Trophoblast cell (in vitro differentiated cells and primary cell): ENCODE results near the gene GRID1.

ENCODE experiments used
- DNase-seq, 2 donors: peaks; one replicate each; pipeline ENCODE4 v3.0.0-alpha.2; 2016
- H2AFZ ChIP-seq: 2 replicates; pipeline ENCODE4 v1.6.1; 2013; ENCODE audit warnings: low read length, moderate library complexity, mild to moderate bottlenecking; ENCODE audit not compliant: insufficient read depth, poor library complexity
- H2AK5ac ChIP-seq: 2 replicates; pipeline ENCODE4 v1.6.1; 2013; ENCODE audit warnings: mild to moderate bottlenecking, low read length
- H2BK120ac ChIP-seq: 2 replicates; pipeline ENCODE4 v1.6.1; 2013; ENCODE audit warnings: low read length, mild to moderate bottlenecking, moderate library complexity; ENCODE audit not compliant: insufficient read depth, poor library complexity
- H2BK12ac ChIP-seq: 2 replicates; pipeline ENCODE4 v1.6.1; 2013; ENCODE audit warnings: mild to moderate bottlenecking, low read length, moderate library complexity
- H2BK5ac ChIP-seq: 2 replicates; pipeline ENCODE4 v1.6.1; 2013; ENCODE audit warnings: low read length, low read depth, moderate library complexity, mild to moderate bottlenecking; ENCODE audit not compliant: poor library complexity
- H3K14ac ChIP-seq: 2 replicates; pipeline ENCODE4 v1.6.1; 2013; ENCODE audit warnings: mild to moderate bottlenecking, low read length
- H3K18ac ChIP-seq: 2 replicates; pipeline ENCODE4 v1.6.1; 2013; ENCODE audit warnings: mild to moderate bottlenecking, low read length
- H3K23ac ChIP-seq: 2 replicates; pipeline ENCODE4 v1.6.1; 2013; ENCODE audit warnings: low read length
- H3K27ac ChIP-seq: 2 replicates; pipeline ENCODE4 v1.5.1; 2013; ENCODE audit warnings: low read depth, mild to moderate bottlenecking, inconsistent platforms, low read length, moderate library complexity
- H3K27me3 ChIP-seq: 2 replicates; pipeline ENCODE4 v1.6.1; 2013; ENCODE audit warnings: inconsistent platforms, mild to moderate bottlenecking, low read length, moderate library complexity; ENCODE audit not compliant: insufficient read depth
- H3K36me3 ChIP-seq, 2 experiments: 1 replicate in 1 of 2; 2 replicates in 1 of 2; pipeline ENCODE4 v1.6.1; 2013; ENCODE audit warnings: low read length in 2 of 2, mild to moderate bottlenecking in 2 of 2, moderate library complexity in 1 of 2; ENCODE audit not compliant: insufficient read depth in 2 of 2, control insufficient read depth in 1 of 2
- H3K4ac ChIP-seq: 2 replicates; pipeline ENCODE4 v1.6.1; 2013; ENCODE audit warnings: low read depth, mild to moderate bottlenecking, low read length, moderate library complexity
- H3K4me1 ChIP-seq, 2 experiments: 1 replicate in 1 of 2; 2 replicates in 1 of 2; pipeline ENCODE4 v1.6.1; 2013; ENCODE audit warnings: low read length in 2 of 2, mild to moderate bottlenecking in 2 of 2, moderate library complexity in 1 of 2; ENCODE audit not compliant: insufficient read depth in 2 of 2, control insufficient read depth in 1 of 2
- H3K4me2 ChIP-seq: 2 replicates; pipeline ENCODE4 v1.6.1; 2013; ENCODE audit warnings: inconsistent platforms, mild to moderate bottlenecking, low read length, moderate library complexity
- H3K4me3 ChIP-seq: 2 replicates; pipeline ENCODE4 v1.5.1; 2013; ENCODE audit warnings: mild to moderate bottlenecking, low read depth, low read length, inconsistent platforms
- H3K79me1 ChIP-seq: one replicate; pipeline ENCODE4 v1.6.1; 2013; ENCODE audit warnings: low read length
- H3K79me2 ChIP-seq: 2 replicates; pipeline ENCODE4 v1.6.1; 2013; ENCODE audit warnings: low read length, mild to moderate bottlenecking; ENCODE audit not compliant: control insufficient read depth, insufficient read depth, poor library complexity
- H3K9ac ChIP-seq: 2 replicates; pipeline ENCODE4 v1.6.1; 2013; ENCODE audit warnings: mild to moderate bottlenecking, low read length
- H3K9me3 ChIP-seq: 2 replicates; pipeline ENCODE4 v1.6.1; 2013; ENCODE audit warnings: low read depth, mild to moderate bottlenecking, control low read depth, inconsistent platforms, low read length; ENCODE audit not compliant: insufficient read depth
- H4K12ac ChIP-seq: 2 replicates; pipeline ENCODE4 v1.6.1; 2013; ENCODE audit warnings: low read depth, mild to moderate bottlenecking, low read length, moderate library complexity
- H4K8ac ChIP-seq: 2 replicates; pipeline ENCODE4 v1.6.1; 2013; ENCODE audit warnings: low read depth, mild to moderate bottlenecking, low read length, moderate library complexity
- H4K91ac ChIP-seq: one replicate; pipeline ENCODE4 v1.6.1; 2013; ENCODE audit warnings: low read depth, mild to moderate bottlenecking, low read length, moderate library complexity
- WGBS: extraction: QIAGEN DNeasy Blood & Tissue Kit; methylation state at CpG from one replicate; pipeline ENCODE4 v1.1.7; 2013; ENCODE audit warnings: missing lambda C conversion rate; ENCODE audit not compliant: insufficient read length, insufficient coverage; ENCODE audit errors: extremely low coverage; 5-methylcytosine and 5-hydroxymethylcytosine counted together

Gene GRID1

GRCh38 chr10:85997544-85997943 is 369.1 kb downstream of the GRID1 start:
- H3K79me1 ChIP-seq, result no peaks in the 10 kb centered on the region
- H3K4me2 ChIP-seq, result no peak overlapping the region
- H3K14ac ChIP-seq, result no peak overlapping the region
- no peak overlapping the region for H4K12ac ChIP-seq
- H3K9me3 ChIP-seq, result no peaks in the 10 kb centered on the region
- no peak overlapping the region for H3K23ac ChIP-seq
- H3K27me3 ChIP-seq, result no peaks in the 10 kb centered on the region
- no peaks in the 10 kb centered on the region for H3K36me3 ChIP-seq
- WGBS, result no CpG with 5 or more reads among the region's 3 CpGs
- no peak for DNase-seq
- H4K8ac ChIP-seq, result no peak overlapping the region
- H3K9ac ChIP-seq, result no peak overlapping the region
- H3K27ac ChIP-seq, result no peak overlapping the region
- no peaks in the 10 kb centered on the region for H3K79me2 ChIP-seq
- H3K18ac ChIP-seq, result no peak overlapping the region
- no peaks in the 10 kb centered on the region for H3K4me1 ChIP-seq
- no peak overlapping the region for H2AFZ ChIP-seq
- no peak overlapping the region for H2BK5ac ChIP-seq
- no peak overlapping the region for H3K4ac ChIP-seq
- H3K4me3 ChIP-seq, result no peak overlapping the region
- H2AK5ac ChIP-seq, result no peak overlapping the region
- H4K91ac ChIP-seq, result no peak overlapping the region
- H2BK120ac ChIP-seq, result no peak overlapping the region
- no peak overlapping the region for H2BK12ac ChIP-seq

- Histone ChIP-seq H3K9ac (no peak overlapping the region), H3K36me3 (no peaks in the 10 kb centered on the region), H3K27ac (no peak overlapping the region), H3K27me3 (no peaks in the 10 kb centered on the region), H4K12ac (no peak overlapping the region), H2AFZ (no peak overlapping the region), H3K23ac (no peak overlapping the region), H3K14ac (no peak overlapping the region), H3K18ac (no peak overlapping the region), H2BK5ac (no peak overlapping the region), H2BK12ac (no peak overlapping the region), H4K8ac (no peak overlapping the region), H3K79me2 (no peaks in the 10 kb centered on the region), H2BK120ac (no peak overlapping the region), H3K4me3 (no peak overlapping the region), H3K9me3 (no peaks in the 10 kb centered on the region), H3K4me2 (no peak overlapping the region), H4K91ac (no peak overlapping the region), H2AK5ac (no peak overlapping the region), H3K4ac (no peak overlapping the region), H3K4me1 (no peaks in the 10 kb centered on the region), H3K79me1 (no peaks in the 10 kb centered on the region)
- DNase-seq, result peak in 1 of 2 donors; percentile 49
- WGBS, result no CpG with 5 or more reads among the region's 3 CpGs
Observed at GRCh38 chr10:85995791-85996190, 370.8 kb downstream of the GRID1 start.

DNA sequence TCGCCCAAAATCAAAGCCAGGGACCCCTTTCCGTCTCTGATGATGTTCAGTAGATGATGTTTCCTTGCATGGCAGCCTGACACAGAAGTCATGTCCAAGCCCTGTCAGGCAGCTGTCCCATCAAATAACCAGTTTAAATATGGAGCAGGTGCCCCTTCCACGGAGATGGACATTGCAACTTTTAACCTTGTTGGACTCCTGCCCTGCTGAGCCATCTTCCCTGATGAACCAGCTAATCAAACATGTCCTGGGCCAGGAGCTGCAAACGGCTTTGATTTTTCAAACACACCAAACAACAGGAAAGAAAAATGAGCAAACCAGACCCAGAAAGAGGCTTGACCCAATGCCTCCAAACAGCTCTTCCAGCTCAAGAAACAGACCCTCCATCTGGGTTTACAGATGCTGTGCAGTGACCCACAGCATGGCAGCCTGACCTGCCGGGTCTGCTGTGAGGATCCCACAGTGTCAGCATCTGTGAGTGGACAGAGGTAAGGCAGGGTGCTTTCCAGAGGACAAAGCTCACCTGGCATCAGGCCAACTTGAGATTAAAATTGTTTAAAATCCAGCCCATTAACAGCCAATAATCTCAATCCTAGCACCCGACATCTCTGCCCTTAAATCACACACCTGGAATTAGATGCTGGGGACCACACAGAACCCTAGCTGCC is 372.6 kb downstream of the GRID1 start:
- H2BK120ac ChIP-seq, result no peak overlapping the region
- H3K4ac ChIP-seq, result no peak overlapping the region
- no peak overlapping the region for H2BK5ac ChIP-seq
- H3K27me3 ChIP-seq, result no peaks in the 10 kb centered on the region
- no peak overlapping the region for H2BK12ac ChIP-seq
- H3K36me3 ChIP-seq, result no peaks in the 10 kb centered on the region
- no CpG with 5 or more reads among the region's 6 CpGs for WGBS
- no peak overlapping the region for H4K8ac ChIP-seq
- H3K18ac ChIP-seq, result no peak overlapping the region
- no peak overlapping the region for H2AFZ ChIP-seq
- H3K4me3 ChIP-seq, result no peak overlapping the region
- no peak overlapping the region for H3K23ac ChIP-seq
- H3K79me1 ChIP-seq, result no peaks in the 10 kb centered on the region
- no peak overlapping the region for H4K91ac ChIP-seq
- no peaks in the 10 kb centered on the region for H3K9me3 ChIP-seq
- H4K12ac ChIP-seq, result no peak overlapping the region
- H3K79me2 ChIP-seq, result no peaks in the 10 kb centered on the region
- H3K9ac ChIP-seq, result no peak overlapping the region
- H3K4me1 ChIP-seq, result no peaks in the 10 kb centered on the region
- H2AK5ac ChIP-seq, result no peak overlapping the region
- H3K14ac ChIP-seq, result no peak overlapping the region
- no peak overlapping the region for H3K4me2 ChIP-seq
- no peak overlapping the region for H3K27ac ChIP-seq
- DNase-seq, result no peak

- Histone ChIP-seq H2BK5ac (no peak overlapping the region), H4K12ac (no peak overlapping the region), H3K4me3 (no peak overlapping the region), H3K36me3 (no peaks in the 10 kb centered on the region), H4K8ac (no peak overlapping the region), H3K23ac (no peak overlapping the region), H2BK12ac (no peak overlapping the region), H2AFZ (no peak overlapping the region), H3K9ac (no peak overlapping the region), H4K91ac (no peak overlapping the region), H3K79me1 (no peaks in the 10 kb centered on the region), H3K9me3 (no peaks in the 10 kb centered on the region), H3K27ac (no peak overlapping the region), H2AK5ac (no peak overlapping the region), H3K4ac (no peak overlapping the region), H3K4me1 (no peaks in the 10 kb centered on the region), H3K4me2 (no peak overlapping the region), H3K18ac (no peak overlapping the region), H2BK120ac (no peak overlapping the region), H3K14ac (no peak overlapping the region), H3K27me3 (no peaks in the 10 kb centered on the region), H3K79me2 (no peaks in the 10 kb centered on the region)
- no peak for DNase-seq
- WGBS, result no CpG with 5 or more reads among the region's 1 CpG
Observed at GRCh38 chr10:85993140-85993539, 373.5 kb downstream of the GRID1 start.
